GM23338 (cell line): ENCODE results near the gene UTP11. TPM values are rescaled to one million over a fixed set of nuclear protein-coding genes. Genes with fewer than 3 reads are reported as not detected.
A peak's percentile ranks its signal among the peaks of the same experiment; 100 is the strongest.

Experiments
- ATAC-seq: fragments of 200-7000 bp; cut with Tn5 transposase; 3 replicates; pipeline ENCODE4 v1.9.1; 2020
- DNase-seq: peaks from one replicate; pipeline ENCODE4 v3.0.0-alpha.2; 2015; ENCODE audit warnings: low spot score
- H2AFZ ChIP-seq: fragments of 200-600 bp; sonication (generic); 2 replicates; pipeline ENCODE4 v1.8.0; 2016; ENCODE audit warnings: antibody characterized with exemption, mild to moderate bottlenecking, moderate library complexity
- H3F3A ChIP-seq: fragments of 200-600 bp; sonication (generic); replicated peaks from 2 replicates; pipeline ENCODE4 v1.8.0; 2017; ENCODE audit warnings: antibody characterized with exemption, mixed run types, low read depth
- H3K27ac ChIP-seq: fragments of 200-600 bp; sonication (generic); 2 replicates; pipeline ENCODE4 v1.6.1; 2016; ENCODE audit warnings: low read depth
- H3K27me3 ChIP-seq: fragments of 200-600 bp; sonication (generic); 2 replicates; pipeline ENCODE4 v1.8.0; 2016; ENCODE audit warnings: mild to moderate bottlenecking, mixed run types, moderate library complexity; ENCODE audit not compliant: insufficient read depth
- H3K36me3 ChIP-seq: fragments of 200-600 bp; sonication (generic); 2 replicates; pipeline ENCODE4 v1.8.0; 2016; ENCODE audit warnings: mild to moderate bottlenecking; ENCODE audit not compliant: insufficient read depth
- H3K4me1 ChIP-seq: fragments of 200-600 bp; sonication (generic); 2 replicates; pipeline ENCODE4 v1.8.0; 2016; ENCODE audit warnings: mild to moderate bottlenecking, moderate library complexity; ENCODE audit not compliant: insufficient read depth
- H3K4me2 ChIP-seq: fragments of 200-600 bp; sonication (generic); 2 replicates; pipeline ENCODE4 v1.7.1; 2017; ENCODE audit warnings: mixed run types
- H3K4me3 ChIP-seq: fragments of 200-600 bp; sonication (generic); 2 replicates; pipeline ENCODE4 v1.6.1; 2016; ENCODE audit warnings: mixed run types
- H3K79me2 ChIP-seq: fragments of 200-600 bp; sonication (generic); replicated peaks from 2 replicates; pipeline ENCODE4 v1.8.0; 2017; ENCODE audit warnings: mild to moderate bottlenecking; ENCODE audit not compliant: insufficient read depth
- H3K9me2 ChIP-seq: fragments of 200-600 bp; sonication (generic); 2 replicates; pipeline ENCODE4 v1.8.0; 2017; ENCODE audit not compliant: insufficient read depth
- H4K20me1 ChIP-seq: fragments of 200-600 bp; sonication (generic); replicated peaks from 2 replicates; pipeline ENCODE4 v1.8.0; 2017; ENCODE audit warnings: mild to moderate bottlenecking; ENCODE audit not compliant: insufficient read depth
- H3K27ac Mint-ChIP-seq: 2 replicates; pipeline ENCODE4 v1.8.0; 2020; ENCODE audit warnings: inconsistent platforms, mild to moderate bottlenecking, moderate library complexity, mixed read lengths
- H3K27me3 Mint-ChIP-seq: 3 replicates; pipeline ENCODE4 v1.8.0; 2022; ENCODE audit warnings: low read depth, mild to moderate bottlenecking, moderate library complexity, mixed read lengths, inconsistent platforms; ENCODE audit not compliant: insufficient read depth, poor library complexity
- H3K36me3 Mint-ChIP-seq: 3 replicates; pipeline ENCODE4 v1.8.0; 2021; ENCODE audit warnings: low read depth, mild to moderate bottlenecking, inconsistent platforms, moderate library complexity, mixed read lengths
- H3K4me1 Mint-ChIP-seq: 3 replicates; pipeline ENCODE4 v1.8.0; 2020; ENCODE audit warnings: mild to moderate bottlenecking, inconsistent platforms, mixed read lengths
- H3K4me3 Mint-ChIP-seq: 3 replicates; pipeline ENCODE4 v1.8.0; 2021; ENCODE audit warnings: moderate library complexity, mild to moderate bottlenecking, inconsistent platforms, mixed read lengths
- H3K9me3 Mint-ChIP-seq: 3 replicates; pipeline ENCODE4 v1.8.0; 2020; ENCODE audit warnings: moderate library complexity, mild to moderate bottlenecking, inconsistent platforms, mixed read lengths
- EZH2 ChIP-seq: fragments of 200-600 bp; sonication (generic); IDR thresholded peaks from one replicate; pipeline ENCODE4 v1.8.0; 2017; ENCODE audit warnings: antibody characterized with exemption, mild to moderate bottlenecking, low read depth; ENCODE audit not compliant: unreplicated experiment
- EZH2phosphoT487 ChIP-seq: fragments of 200-600 bp; sonication (generic); IDR thresholded peaks from one replicate; pipeline ENCODE4 v1.8.1; 2018; ENCODE audit warnings: antibody characterized with exemption; ENCODE audit not compliant: unreplicated experiment
- JUNB ChIP-seq: IDR thresholded peaks from one replicate; pipeline ENCODE4 v1.6.1; 2016; ENCODE audit warnings: antibody characterized with exemption; ENCODE audit not compliant: unreplicated experiment
- NANOG ChIP-seq: IDR thresholded peaks from 2 replicates; pipeline ENCODE4 v1.6.1; 2016; ENCODE audit warnings: antibody characterized with exemption, borderline replicate concordance
- POLR2AphosphoS5 ChIP-seq: IDR thresholded peaks from 2 replicates; pipeline ENCODE4 v1.6.1; 2016; ENCODE audit warnings: antibody characterized with exemption, low read depth
- REST ChIP-seq: IDR thresholded peaks from one replicate; pipeline ENCODE4 v1.6.1; 2018; ENCODE audit warnings: antibody characterized with exemption; ENCODE audit not compliant: unreplicated experiment
- STAT1 ChIP-seq: IDR thresholded peaks from one replicate; pipeline ENCODE4 v1.6.1; 2016; ENCODE audit warnings: antibody characterized with exemption; ENCODE audit not compliant: unreplicated experiment
- ZNF114 ChIP-seq: fragments of 250-450 bp; sonication (Bioruptor Pico); IDR thresholded peaks from 2 replicates; pipeline ENCODE4 v1.5.0; 2020; ENCODE audit warnings: mild to moderate bottlenecking, moderate library complexity
- ZNF331 ChIP-seq: fragments of 250-450 bp; sonication (Bioruptor Pico); IDR thresholded peaks from 2 replicates; pipeline ENCODE4 v1.5.0; 2020; ENCODE audit warnings: low read depth, mild to moderate bottlenecking, moderate library complexity
- polyA plus RNA-seq: library from polyadenylated mRNA; unstranded; fragments of >200 nt; fragmentation: Nextera tagmentation; extraction: Ambion mirVana; gene quantifications from 2 replicates; pipeline ENCODE4 v1.2.1, GENCODE V29; 2016
- total RNA-seq: library from RNA; depleted of rRNA; stranded (reverse); fragments of >200 nt; shearing (Covaris generic); gene quantifications from 2 replicates; pipeline ENCODE4 v1.2.3, GENCODE V29; 2014

UTP11 gene
- total and polyA plus RNA-seq, 2 experiments from 2014 or later, result 67.8 to 105 TPM

- Mint-ChIP-seq H3K9me3 (no peaks in the 10 kb centered on the region), H3K27me3 (peaks cover 23% of the 10 kb centered on the region), H3K27ac (peak overlapping the region; percentile 2; the same call in 1 of the 2 replicates), H3K4me1 (peaks cover 58% of the 10 kb centered on the region), H3K4me3 (peak overlapping the region; percentile 74), H3K36me3 (no peaks in the 10 kb centered on the region)
- peak overlapping the region; percentile 94 for H3K4me2 ChIP-seq
- no peaks in the 10 kb centered on the region for H3K36me3 ChIP-seq
- peaks cover 35% of the 10 kb centered on the region for H3K79me2 ChIP-seq
- TF ChIP-seq EZH2phosphoT487, result no peak
- TF ChIP-seq EZH2, result no peak
- TF ChIP-seq JUNB, result no peak
- TF ChIP-seq STAT1, result no peak
- no peak for TF ChIP-seq ZNF331
- TF ChIP-seq ZNF114 (CRISPR knock-in tag), result no peak
- TF ChIP-seq POLR2AphosphoS5, result no peak
- no peak for TF ChIP-seq NANOG
- TF ChIP-seq REST, result no peak
- peak overlapping the region; percentile 77 for H3K4me3 ChIP-seq
- H3K4me1 ChIP-seq, result peaks cover 51% of the 10 kb centered on the region
- H3K27me3 ChIP-seq, result no peaks in the 10 kb centered on the region
- DNase-seq (no peak), ATAC-seq (no peak)
- 0 out of 2 replicates have a peak, but pooled peaks cover 15% of the 10 kb centered on the region for H3F3A ChIP-seq
- no peak overlapping the region for H3K27ac ChIP-seq
- H3K9me2 ChIP-seq, result no peaks in the 10 kb centered on the region
- H2AFZ ChIP-seq, result 0 out of 2 replicates have a peak overlapping the region, but pooled peaks have one; percentile 43
- H4K20me1 ChIP-seq, result 0 out of 2 replicates have a peak, but pooled peaks cover 7% of the 10 kb centered on the region
These were observed 8.0 kb upstream of the UTP11 start for GRCh38 chr1:38004284-38005108.

- no peaks in the 10 kb centered on the region for H3K36me3 Mint-ChIP-seq
- Histone ChIP-seq H4K20me1 (0 out of 2 replicates have a peak, but pooled peaks cover 7% of the 10 kb centered on the region), H3K27me3 (no peaks in the 10 kb centered on the region), H2AFZ (peak within 1 kb of the TSS; percentile 69; the same call in 1 of the 2 replicates), H3K36me3 (no peaks in the 10 kb centered on the region), H3K4me1 (peaks cover 44% of the 10 kb centered on the region), H3K9me2 (no peaks in the 10 kb centered on the region), H3K27ac (no peak within 1 kb of the TSS), H3K4me2 (peak within 1 kb of the TSS; percentile 94), H3F3A (0 out of 2 replicates have a peak, but pooled peaks cover 15% of the 10 kb centered on the region), H3K79me2 (peaks cover 35% of the 10 kb centered on the region), H3K4me3 (peak within 1 kb of the TSS; percentile 77)
- peak; percentile 89 for DNase-seq
- peak within 1 kb of the TSS; percentile 2; the same call in 1 of the 2 replicates for H3K27ac Mint-ChIP-seq
- peaks cover 24% of the 10 kb centered on the region for H3K27me3 Mint-ChIP-seq
- H3K4me1 Mint-ChIP-seq, result peaks cover 51% of the 10 kb centered on the region
- H3K9me3 Mint-ChIP-seq, result no peaks in the 10 kb centered on the region
- peak; percentile 51 for ATAC-seq
- H3K4me3 Mint-ChIP-seq, result peak within 1 kb of the TSS; percentile 74
- TF ChIP-seq NANOG (no peak), POLR2AphosphoS5 (peak; percentile 75)
These were observed 7.1 kb upstream of the UTP11 start, which contains the start of gene FHL3 for GRCh38 chr1:38005195-38006007. FHL3 (minus strand) TSS chr1:38005514; CDS start chr1:37999412, 6,102 bp downstream.
